ENCODE results near the gene CCDC150. TPM values are rescaled to one million over a fixed set of nuclear protein-coding genes. Genes with fewer than 3 reads are reported as not detected.

CCDC150 gene
- total RNA-seq, result 1.9 and 3.3 TPM in 2 replicates

GRCh38 chr2:196639180-196640030, at the start of gene CCDC150:
Gene CCDC150, plus strand, starts transcription at chr2:196639715. Its CDS starts 52 bp downstream, at chr2:196639767.

GRCh38 chr2:196592911-196593881, 46.3 kb upstream of the CCDC150 start, which contains the start of gene HECW2:
Gene HECW2, minus strand, starts transcription at chr2:196593554.

Other genes starting within 250 kb of the CCDC150 start
- gene HECW2, start 46.2 kb upstream of the CCDC150 start, total RNA-seq, result 1.4 and 1.8 TPM in 2 replicates
- gene GTF3C3, start 160.0 kb downstream of the CCDC150 start, total RNA-seq, result 37.8 and 43.5 TPM in 2 replicates
- gene C2orf66, start 169.6 kb downstream of the CCDC150 start, total RNA-seq, result not detected in 2 replicates